ENCODE data around the gene YWHAQ.

YWHAQ gene

GRCh38 chr2:9655441-9656269, 24.9 kb upstream of the YWHAQ start:
- peak; percentile 66 for DNase-seq (ENCODE audit: low read depth)

- no peak for DNase-seq (ENCODE audit: low read depth)
Measured at GRCh38 chr2:9654452-9655100, 23.8 kb upstream of the YWHAQ start.

GRCh38 chr2:9653485-9654271, 22.9 kb upstream of the YWHAQ start:
- DNase-seq (ENCODE audit: low read depth), result no peak

GRCh38 chr2:9652898-9653479, 22.2 kb upstream of the YWHAQ start:
- DNase-seq (ENCODE audit: low read depth), result no peak

- DNase-seq (ENCODE audit: low read depth), result no peak
Measured at GRCh38 chr2:9652267-9652666, 21.5 kb upstream of the YWHAQ start.

GRCh38 chr2:9650119-9650821, 19.5 kb upstream of the YWHAQ start:
- no peak for DNase-seq (ENCODE audit: low read depth)

GRCh38 chr2:9649261-9649660, 18.5 kb upstream of the YWHAQ start:
- no peak for DNase-seq (ENCODE audit: low read depth)

- DNase-seq (ENCODE audit: low read depth), result no peak
Measured at GRCh38 chr2:9648821-9649220, 18.0 kb upstream of the YWHAQ start.

GRCh38 chr2:9647884-9648283, 17.1 kb upstream of the YWHAQ start:
- no peak for DNase-seq (ENCODE audit: low read depth)

- DNase-seq (ENCODE audit: low read depth), result no peak
Measured at GRCh38 chr2:9646196-9647030, 15.6 kb upstream of the YWHAQ start.

GRCh38 chr2:9644603-9645002, 13.8 kb upstream of the YWHAQ start:
- no peak for DNase-seq (ENCODE audit: low read depth)

GRCh38 chr2:9644021-9644420, 13.2 kb upstream of the YWHAQ start:
- DNase-seq (ENCODE audit: low read depth), result no peak

- peak; percentile 23 for DNase-seq (ENCODE audit: low read depth)
Measured at GRCh38 chr2:9641641-9642040, 10.8 kb upstream of the YWHAQ start.

- no peak for DNase-seq (ENCODE audit: low read depth)
Measured at GRCh38 chr2:9640403-9641104, 9.8 kb upstream of the YWHAQ start.

GRCh38 chr2:9639740-9640343, 9.0 kb upstream of the YWHAQ start:
- no peak for DNase-seq (ENCODE audit: low read depth)

GRCh38 chr2:9639000-9639602, 8.3 kb upstream of the YWHAQ start:
- no peak for DNase-seq (ENCODE audit: low read depth)

- DNase-seq (ENCODE audit: low read depth), result no peak
Measured at GRCh38 chr2:9638532-9638931, 7.7 kb upstream of the YWHAQ start.

- DNase-seq (ENCODE audit: low read depth), result no peak
Measured at GRCh38 chr2:9637330-9637729, 6.5 kb upstream of the YWHAQ start.

GRCh38 chr2:9634133-9634532, 3.3 kb upstream of the YWHAQ start:
- DNase-seq (ENCODE audit: low read depth), result no peak

Measured in activated T-cell treated with anti-CD3 and anti-CD28 coated beads for 48 hours (primary cell).